ENCODE data around the gene KRT6B.
A peak's percentile ranks its signal among the peaks of the same experiment; 100 is the strongest.

The KRT6B gene

DNA sequence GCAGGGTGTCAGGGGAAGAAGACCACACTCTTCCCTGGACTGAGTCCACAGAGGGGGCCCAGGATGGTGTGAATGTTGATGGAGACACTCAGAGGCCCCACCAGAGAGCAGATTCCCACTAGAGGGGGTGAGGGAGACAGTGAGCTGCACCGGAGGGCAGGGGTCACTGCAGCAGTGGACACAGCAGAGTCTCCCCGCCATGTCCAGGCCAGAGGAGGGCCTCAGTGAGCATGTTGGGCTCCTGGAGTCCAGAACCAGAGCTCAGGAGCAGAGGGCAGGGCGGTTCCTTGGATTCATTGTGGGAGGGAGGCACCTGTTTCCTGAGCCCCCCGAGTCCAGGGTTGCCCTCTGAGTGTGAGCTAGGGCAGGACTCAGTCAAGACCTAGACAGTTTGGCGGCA, 44.0 kb downstream of the KRT6B start:
- no peak for DNase-seq

DNA sequence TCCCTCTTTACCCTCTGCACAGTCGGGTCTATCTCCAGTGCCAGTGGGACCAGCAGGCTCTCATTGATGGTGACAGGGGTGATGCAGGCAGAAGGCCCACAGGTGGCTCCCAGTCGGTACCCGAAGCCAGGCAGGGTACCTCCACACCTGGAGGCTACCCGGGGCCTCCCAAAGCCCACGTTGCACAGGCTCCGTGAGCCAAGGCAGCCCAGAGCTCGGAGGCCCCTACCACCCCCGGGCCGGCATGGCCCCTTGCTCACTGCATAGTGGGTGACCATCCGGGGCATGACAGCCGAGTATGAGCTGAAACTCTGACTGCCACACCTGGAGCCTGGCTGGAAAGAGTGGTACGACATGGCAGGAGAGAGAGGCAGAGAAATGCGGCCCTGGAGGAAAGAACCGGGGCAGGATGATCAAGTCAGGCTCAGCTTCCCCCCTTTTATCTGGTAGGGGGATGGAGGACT, 46.0 kb downstream of the KRT6B start, which contains the start of gene KRT82:
KRT82 (minus strand) TSS at position 414 of the 464 bp plus-strand sequence; CDS start at position 356, 58 bp downstream.
- DNase-seq = no peak

DNA sequence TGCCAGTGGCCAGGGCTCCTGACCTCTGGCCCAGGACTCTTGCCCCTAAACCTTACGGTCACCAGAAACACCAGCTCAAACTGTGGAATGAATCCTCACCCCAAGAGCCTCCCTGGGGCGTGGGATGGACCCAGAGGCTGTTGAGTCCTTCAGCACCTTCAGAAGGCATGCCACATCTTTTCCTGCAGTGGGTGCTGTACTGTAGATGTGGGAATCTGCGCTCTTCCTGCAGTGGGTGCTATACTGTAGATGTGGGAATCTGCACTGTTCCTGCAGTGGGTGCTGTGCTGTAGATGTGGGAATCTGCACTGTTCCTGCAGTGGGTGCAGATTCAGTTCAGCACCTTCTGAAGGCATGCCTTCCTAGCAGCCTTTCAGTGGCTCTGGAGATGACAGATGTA, 47.0 kb downstream of the KRT6B start:
- no peak for DNase-seq

DNA sequence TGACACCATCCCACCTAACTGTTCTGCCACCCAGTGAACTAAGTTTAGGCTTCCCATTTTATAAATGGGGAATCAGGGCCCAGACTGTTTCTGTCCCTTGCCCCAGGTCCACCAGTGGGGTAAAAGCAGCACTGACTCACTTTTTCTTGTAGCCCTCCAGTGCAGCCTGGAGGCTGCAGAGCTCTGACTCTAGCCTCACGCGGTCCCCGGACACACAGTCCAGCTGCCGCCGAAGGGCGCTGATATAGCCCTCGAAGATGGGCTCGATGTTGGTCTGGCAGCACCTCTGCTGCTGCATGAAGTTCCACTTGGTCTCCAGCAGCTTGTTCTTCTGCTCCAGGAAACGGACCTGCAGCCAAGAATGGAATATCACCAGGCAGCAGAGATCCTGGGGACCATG, 48.4 kb downstream of the KRT6B start:
- no peak for DNase-seq

DNA sequence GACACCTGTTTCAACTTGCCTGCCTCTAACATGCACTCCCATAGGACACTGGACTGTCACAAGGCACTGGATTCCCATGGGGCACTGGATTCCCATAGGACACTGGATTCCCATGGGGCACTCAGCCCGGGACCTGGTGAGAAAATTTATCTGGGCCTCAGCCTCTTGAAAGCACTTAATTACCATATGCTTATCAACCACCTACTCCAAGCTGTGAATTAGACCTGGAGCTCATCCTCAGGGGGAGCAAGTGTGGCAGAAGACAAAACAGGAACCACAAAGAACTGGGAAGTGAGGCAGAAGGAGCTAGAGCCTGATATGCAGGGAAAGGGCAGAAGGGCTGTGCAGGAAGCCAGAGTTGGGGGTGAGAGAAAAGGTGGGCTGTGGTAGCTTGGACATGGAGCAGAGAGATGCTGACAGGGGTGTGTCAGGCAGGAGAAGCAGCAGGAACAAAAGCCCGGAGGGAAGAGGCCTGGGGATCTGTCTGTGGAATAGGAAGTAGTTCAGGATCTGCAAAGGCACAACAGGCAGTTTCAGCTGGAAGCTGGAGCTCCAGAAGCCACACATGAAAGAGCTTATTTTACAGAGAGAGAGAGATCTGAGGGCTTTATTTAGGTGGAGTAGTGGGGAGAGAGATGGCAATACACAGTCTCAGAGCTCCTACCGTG, 48.9 kb downstream of the KRT6B start:
- peak in 1 of 2 experiments; percentile 12 for DNase-seq

DNA sequence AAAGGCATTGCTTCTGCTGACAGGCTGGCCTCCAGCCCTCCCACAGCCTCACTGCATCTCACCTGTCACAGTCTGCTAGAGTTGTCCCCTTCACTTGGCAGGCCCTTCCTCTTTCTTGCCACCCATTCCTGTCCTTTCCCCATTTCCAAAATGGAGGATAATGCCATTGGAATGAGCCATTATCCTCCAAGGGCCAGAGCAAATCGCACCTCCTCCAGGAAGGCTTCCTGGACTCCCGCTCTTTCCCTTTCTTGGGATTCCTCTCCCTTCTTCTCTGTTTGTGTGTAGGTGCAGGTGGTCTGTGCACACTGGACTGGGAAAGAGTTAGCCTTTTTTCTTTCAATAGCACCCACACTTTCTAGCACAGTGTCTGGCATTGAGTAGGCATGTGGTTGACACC, 49.6 kb downstream of the KRT6B start:
- no peak for DNase-seq

DNA sequence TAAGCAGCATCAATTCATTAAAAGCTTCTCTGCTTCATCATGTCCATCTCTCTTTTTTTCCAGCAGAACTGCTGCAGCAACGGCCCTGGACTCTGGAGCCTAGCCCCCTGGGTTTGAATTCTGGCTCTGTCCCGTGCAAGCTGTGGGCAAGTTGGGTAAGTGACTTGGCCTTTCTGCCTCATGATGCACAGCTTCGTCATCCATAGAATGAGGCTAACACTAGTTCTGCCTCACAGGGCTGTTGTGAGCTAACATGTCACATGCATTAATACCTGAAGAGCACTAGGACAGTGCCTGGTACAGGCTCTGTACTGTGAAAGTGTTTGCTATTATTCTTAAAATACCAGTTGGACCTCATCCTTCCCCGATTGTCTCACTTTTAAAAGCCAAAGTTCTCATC, 50.0 kb downstream of the KRT6B start:
- DNase-seq = no peak

DNA sequence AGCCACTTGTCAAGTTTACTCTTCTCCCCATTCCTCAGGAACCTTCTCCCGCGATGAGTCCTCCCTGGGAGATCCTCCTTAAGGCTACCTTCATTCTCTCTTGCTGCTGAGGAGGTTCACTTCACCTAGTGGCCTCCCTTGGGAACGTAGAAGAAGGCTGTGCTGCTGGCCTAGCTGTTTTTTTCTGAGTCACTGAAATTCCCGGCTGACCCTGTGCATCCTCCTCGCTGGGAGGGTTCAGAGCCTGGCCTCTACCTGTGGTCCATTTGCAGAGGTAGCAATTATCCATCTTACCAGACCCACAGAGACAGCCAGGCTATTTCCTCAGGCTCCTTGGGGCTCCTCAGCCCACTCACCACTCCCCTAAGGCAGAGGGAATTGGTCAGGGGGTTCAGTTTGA, 50.4 kb downstream of the KRT6B start:
- no peak for DNase-seq

DNA sequence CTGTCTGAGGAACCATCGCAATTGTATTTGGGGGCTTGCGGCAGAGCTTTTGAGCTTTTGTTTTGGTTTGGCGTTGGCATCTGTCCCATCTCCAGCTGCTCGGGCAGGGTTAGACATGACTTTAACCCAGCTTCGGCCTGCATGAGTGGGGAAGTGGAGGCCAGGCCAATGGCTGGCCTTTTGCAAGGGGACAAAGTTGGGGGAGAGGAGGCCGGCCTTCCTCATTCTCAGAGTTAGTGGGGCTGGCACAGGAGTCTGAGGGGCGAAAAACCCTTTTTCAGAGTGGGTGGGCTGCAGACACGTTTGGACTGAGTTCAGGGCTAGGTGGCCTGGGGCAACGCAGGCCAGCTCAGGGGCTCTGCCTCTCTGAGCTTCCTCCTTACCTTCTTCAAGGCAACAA, 51.0 kb downstream of the KRT6B start:
- DNase-seq = no peak

DNA sequence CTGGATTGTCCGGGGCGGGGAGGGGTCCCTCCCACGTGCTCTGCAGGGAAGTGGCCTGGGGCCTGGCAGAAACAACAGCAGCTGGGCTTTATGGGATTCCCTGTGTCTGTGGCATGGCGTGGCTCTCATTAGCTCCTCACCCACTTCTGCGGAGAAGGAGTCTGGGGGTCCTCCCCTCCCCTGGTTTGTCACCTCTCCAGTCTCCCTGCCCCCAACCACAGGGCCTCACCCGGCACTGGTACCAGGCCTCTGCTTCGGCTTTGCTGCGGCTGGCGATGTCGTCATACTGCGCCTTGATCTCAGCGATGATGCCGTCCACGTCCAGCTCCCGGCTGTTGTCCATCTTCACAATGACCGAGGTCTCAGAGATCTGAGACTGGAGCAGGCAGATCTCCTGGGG, 52.2 kb downstream of the KRT6B start:
- no peak for DNase-seq

DNA sequence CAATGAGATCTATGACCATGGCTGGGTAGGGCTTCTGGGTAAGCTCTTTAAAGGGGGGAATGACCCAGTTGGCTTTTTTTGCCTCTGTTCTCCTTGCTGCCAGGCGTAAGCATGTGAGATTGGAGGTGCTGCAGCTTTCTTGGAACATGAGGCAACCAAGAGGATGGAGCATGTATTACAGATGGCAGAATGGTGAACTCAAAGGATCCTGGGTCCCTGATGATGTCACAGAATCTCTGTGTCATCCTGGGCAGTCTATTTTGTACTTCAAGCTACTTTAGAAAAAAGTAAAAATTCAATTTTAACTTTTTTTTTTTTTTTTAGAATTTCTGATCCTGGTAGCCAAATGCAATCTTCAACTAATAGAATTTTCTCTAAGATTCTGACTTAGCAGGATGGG, 53.8 kb downstream of the KRT6B start:
- DNase-seq = no peak

DNA sequence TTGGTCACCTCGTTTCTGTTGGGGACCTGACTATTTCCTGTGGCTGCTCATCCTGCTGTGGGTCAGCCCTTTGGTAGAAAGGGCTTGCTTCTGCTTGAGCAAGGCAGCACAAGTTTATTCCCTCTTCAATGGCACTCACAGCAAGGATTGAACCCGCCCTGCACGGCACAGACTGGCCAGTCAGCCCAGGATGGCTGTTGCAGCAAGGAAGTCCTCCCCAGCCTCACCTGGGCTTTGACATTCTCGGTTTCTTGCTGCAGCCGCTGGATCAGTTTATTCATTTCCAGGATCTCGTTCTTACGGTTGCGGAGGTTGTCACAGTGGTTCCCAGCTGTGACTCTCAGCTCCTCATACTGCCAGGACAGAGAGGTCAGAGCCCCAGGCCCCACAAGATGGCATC, 55.3 kb downstream of the KRT6B start:
- DNase-seq = no peak

Data from NCI-H526 (cell line).